RWPE2 (cell line): ENCODE measurements around the gene COX15.

Experiments used
- ATAC-seq: fragments of 200-7000 bp; cut with Tn5 transposase; 3 replicates; pipeline ENCODE4 v1.9.1; 2021; ENCODE audit warnings: low read depth
- DNase-seq: peaks from one replicate; pipeline ENCODE4 v3.0.0-alpha.2; 2020; ENCODE audit warnings: low spot score
- H3K27ac ChIP-seq: fragments of 450-650 bp; 2 replicates; pipeline ENCODE4 v1.5.1; 2017; ENCODE audit warnings: mild to moderate bottlenecking; ENCODE audit not compliant: poor library complexity, severe bottlenecking
- H3K27me3 ChIP-seq: fragments of 250-450 bp; sonication (Bioruptor Pico); 2 replicates; pipeline ENCODE4 v1.5.1; 2021; ENCODE audit warnings: mild to moderate bottlenecking, moderate library complexity; ENCODE audit not compliant: insufficient read depth, poor library complexity, severe bottlenecking
- H3K36me3 ChIP-seq: fragments of 250-450 bp; sonication (Bioruptor Pico); 2 replicates; pipeline ENCODE4 v1.5.1; 2020; ENCODE audit warnings: low read depth, mild to moderate bottlenecking, moderate library complexity
- H3K4me1 ChIP-seq: fragments of 250-450 bp; sonication (Bioruptor Pico); 2 replicates; pipeline ENCODE4 v1.5.1; 2021; ENCODE audit warnings: mild to moderate bottlenecking, moderate library complexity; ENCODE audit not compliant: insufficient read depth, poor library complexity, severe bottlenecking
- H3K4me3 ChIP-seq: fragments of 250-450 bp; sonication (Bioruptor Pico); 2 replicates; pipeline ENCODE4 v1.5.1; 2021; ENCODE audit warnings: mild to moderate bottlenecking, moderate library complexity; ENCODE audit not compliant: severe bottlenecking
- H3K9me3 ChIP-seq: fragments of 250-450 bp; sonication (Bioruptor Pico); 2 replicates; pipeline ENCODE4 v1.5.1; 2021; ENCODE audit warnings: mild to moderate bottlenecking, moderate library complexity; ENCODE audit not compliant: severe bottlenecking
- TF ChIP-seq, protein P1 (sequence below): fragments of 450-650 bp; IDR thresholded peaks from one replicate; pipeline ENCODE4 v1.5.1; 2017; ENCODE audit warnings: mild to moderate bottlenecking, moderate library complexity; ENCODE audit not compliant: poor library complexity, severe bottlenecking

The COX15 gene

DNA sequence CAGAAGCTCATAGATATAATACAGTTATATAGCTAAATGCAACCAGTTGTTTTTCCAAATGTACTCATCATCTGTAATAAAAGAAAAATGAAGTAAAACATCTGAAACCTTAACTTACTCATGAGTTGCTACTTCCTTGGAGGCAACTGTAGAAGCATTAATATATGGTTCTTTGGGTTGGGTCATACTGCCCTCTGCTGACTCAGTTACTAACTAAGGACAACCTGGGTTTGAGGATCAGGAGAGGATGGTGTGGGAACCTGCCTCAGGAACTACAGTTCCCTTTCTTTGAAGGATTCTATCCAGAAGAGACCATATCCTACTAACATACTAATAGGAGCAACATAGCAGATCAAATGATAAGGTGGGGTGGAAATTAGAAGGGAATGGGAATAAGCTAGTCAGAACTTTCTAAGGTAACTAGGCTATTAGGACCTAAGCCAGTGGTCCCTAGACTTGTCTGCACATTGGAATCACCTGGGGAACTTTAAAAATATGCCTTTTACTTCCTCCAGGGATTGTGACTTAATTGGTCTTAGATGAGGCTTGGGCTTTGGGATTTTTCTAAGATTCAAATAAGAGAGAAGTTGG is 20.7 kb downstream of the COX15 start:
- TF ChIP-seq, protein P1, sequence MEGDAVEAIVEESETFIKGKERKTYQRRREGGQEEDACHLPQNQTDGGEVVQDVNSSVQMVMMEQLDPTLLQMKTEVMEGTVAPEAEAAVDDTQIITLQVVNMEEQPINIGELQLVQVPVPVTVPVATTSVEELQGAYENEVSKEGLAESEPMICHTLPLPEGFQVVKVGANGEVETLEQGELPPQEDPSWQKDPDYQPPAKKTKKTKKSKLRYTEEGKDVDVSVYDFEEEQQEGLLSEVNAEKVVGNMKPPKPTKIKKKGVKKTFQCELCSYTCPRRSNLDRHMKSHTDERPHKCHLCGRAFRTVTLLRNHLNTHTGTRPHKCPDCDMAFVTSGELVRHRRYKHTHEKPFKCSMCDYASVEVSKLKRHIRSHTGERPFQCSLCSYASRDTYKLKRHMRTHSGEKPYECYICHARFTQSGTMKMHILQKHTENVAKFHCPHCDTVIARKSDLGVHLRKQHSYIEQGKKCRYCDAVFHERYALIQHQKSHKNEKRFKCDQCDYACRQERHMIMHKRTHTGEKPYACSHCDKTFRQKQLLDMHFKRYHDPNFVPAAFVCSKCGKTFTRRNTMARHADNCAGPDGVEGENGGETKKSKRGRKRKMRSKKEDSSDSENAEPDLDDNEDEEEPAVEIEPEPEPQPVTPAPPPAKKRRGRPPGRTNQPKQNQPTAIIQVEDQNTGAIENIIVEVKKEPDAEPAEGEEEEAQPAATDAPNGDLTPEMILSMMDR = peak; percentile 78
- H3K4me1 ChIP-seq = peaks cover 7% of the 10 kb centered on the region
- H3K9me3 ChIP-seq = no peaks in the 10 kb centered on the region
- no peak overlapping the region for H3K27ac ChIP-seq
- H3K27me3 ChIP-seq = no peaks in the 10 kb centered on the region
- H3K4me3 ChIP-seq = no peak overlapping the region
- peaks cover 97% of the 10 kb centered on the region for H3K36me3 ChIP-seq
- peak; percentile 85 for ATAC-seq
- DNase-seq = no peak

DNA sequence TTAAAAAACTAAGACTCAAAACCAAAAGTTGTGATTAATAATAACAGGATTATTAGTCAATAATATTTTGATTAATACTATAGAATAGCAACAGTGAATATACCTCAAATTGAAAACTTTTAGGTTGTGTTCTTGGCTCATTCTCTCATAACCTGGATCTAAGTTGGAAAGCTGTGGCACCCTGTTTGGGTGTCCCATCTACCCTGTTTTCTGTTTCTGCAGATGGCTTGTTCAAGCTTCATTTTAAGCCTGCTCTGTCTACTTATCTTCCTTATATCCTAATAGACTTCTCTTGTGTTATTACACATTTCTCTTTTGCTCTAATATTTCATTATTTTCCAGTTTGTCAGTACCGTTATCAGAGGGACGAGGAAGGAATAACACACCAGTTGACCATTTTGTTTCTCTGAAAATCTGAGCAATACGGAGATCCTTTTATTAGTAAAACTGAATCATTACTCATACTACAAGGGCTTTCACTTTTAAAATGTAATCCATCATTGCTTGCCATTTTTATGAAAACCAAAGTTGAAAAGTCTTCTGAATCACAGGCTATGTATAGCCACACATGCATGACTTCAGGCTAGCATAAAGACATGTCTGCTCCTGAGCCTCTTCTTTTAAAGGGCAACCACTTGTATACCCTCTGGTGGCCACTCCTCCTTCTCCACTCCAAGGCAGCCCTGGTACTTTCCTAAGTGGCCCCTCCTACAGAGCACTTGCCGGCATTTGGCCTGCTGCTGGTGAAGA is 22.3 kb downstream of the COX15 start:
- no peak for DNase-seq
- Histone ChIP-seq H3K36me3 (peaks cover 97% of the 10 kb centered on the region), H3K9me3 (no peaks in the 10 kb centered on the region)

DNA sequence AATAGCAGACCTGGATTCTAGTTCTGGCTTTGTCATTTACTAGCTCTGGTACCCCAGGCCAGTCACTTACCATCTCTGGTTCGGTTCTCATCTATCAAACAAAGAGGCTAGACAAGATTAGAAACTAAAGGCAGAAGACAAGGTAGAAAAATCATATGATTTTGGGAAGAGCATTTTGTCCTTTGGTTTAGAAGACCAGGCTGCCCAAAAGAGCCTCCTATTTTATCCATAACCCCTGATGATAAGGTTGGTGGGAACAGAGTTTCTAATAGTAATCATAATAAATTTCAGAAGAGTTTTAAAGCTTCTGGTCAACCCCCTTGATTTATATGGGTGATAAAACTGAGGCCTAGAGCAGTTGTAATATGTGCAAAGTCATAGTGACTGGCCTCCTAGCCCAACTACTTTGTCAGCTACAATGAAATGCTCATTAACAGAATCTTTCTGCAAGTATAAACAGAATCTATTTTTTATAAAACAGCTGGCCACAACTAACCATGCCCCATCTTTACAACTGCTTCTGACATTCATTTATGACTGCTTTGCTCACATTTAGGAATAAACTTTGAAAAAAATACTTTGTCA is 23.4 kb downstream of the COX15 start:
- H3K27me3 ChIP-seq = no peaks in the 10 kb centered on the region
- no peak overlapping the region for H3K27ac ChIP-seq
- TF ChIP-seq, protein P1 = no peak
- ATAC-seq (no peak), DNase-seq (no peak)
- H3K9me3 ChIP-seq = no peaks in the 10 kb centered on the region
- H3K36me3 ChIP-seq = peaks cover 97% of the 10 kb centered on the region
- no peak overlapping the region for H3K4me3 ChIP-seq
- H3K4me1 ChIP-seq = peaks cover 7% of the 10 kb centered on the region

More for the DNA sequence above, 22.3 kb downstream of the COX15 start:
- TF ChIP-seq, protein P1 = no peak
- ATAC-seq = peak; percentile 71
- Histone ChIP-seq H3K4me1 (peaks cover 7% of the 10 kb centered on the region), H3K27ac (no peak overlapping the region), H3K4me3 (no peak overlapping the region), H3K27me3 (no peaks in the 10 kb centered on the region)

DNA sequence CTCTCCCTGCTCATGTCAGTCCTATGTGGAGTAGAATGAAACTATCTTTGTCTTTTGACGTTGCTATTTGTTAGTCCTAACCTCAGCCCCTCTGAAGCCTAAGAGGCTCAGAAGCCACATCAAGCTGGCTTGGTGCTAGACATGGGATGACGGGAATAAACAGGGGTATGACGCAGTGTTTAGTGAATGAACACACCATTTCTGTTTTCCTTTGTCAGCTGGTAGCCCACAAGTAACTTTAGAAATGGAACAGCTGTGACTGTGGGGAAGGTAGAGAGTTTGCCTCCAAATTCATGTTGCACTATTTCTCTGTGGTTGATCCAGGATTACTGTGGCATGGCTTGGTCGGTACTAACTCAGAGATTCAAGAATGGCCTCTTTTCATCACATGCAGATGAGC is 31.3 kb downstream of the COX15 start:
- TF ChIP-seq, protein P1 = no peak

More for the DNA sequence above, 31.3 kb downstream of the COX15 start:
- no peaks in the 10 kb centered on the region for H3K9me3 ChIP-seq
- no peaks in the 10 kb centered on the region for H3K4me1 ChIP-seq
- peaks cover 100% of the 10 kb centered on the region for H3K36me3 ChIP-seq
- no peak for ATAC-seq
- H3K27ac ChIP-seq = no peak overlapping the region
- H3K27me3 ChIP-seq = no peaks in the 10 kb centered on the region
- DNase-seq = no peak
- H3K4me3 ChIP-seq = no peak overlapping the region
